GM21447 (cell line): ENCODE data around the gene USH1G.
"Not testable (repeated sequence)": the region's sequence is repeated elsewhere in the genome, so short reads cannot be mapped to it uniquely, and the experiment has no call there.

Experiments
- ATAC-seq: cut with Tn5 transposase; IDR thresholded peaks from one replicate; pipeline ENCODE4 v1.9.1; 2021; ENCODE audit not compliant: unreplicated experiment

Gene USH1G

DNA sequence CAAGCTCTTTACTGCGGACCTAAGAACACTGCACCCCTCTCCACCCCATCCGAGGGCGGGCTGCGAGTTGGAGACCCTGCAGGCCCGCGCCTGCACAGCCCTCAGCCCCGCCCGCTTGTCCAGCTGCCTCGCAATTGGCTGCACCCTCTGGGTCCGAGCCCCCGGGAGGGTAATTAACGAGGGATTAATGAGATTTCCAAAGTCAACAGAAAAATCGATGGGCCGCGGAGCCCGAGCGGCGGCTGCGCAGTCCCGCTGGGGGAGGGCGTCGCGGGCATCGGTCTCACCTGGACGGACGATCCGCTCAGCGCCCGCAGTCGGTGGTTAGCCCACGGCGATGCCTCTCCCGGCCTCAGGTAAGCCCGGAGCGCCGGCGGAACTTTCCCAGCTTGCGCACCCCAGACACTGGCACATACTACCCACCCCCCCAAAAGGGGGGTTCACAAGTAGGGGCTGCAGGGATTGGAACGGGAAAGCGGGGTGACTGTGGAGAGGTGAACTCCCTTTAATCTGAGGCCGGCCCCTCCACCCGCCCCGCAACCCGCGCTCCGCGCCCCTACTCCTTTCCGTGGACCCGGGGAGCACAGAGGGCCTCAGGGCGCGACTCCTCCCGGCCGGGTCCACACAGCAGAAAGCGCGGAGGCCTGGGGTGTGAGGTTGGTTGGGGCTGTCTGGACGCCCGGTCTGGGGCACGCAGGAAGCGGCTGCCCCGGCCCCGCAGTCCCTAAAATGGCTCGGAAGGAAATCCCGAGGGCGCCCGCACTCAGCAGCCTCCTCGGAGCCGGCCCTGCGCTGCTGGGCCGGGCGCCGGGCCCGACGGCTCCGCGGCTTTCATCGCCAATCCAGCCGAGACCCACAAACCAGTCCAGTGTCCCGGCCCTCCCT is 12.8 kb upstream of the USH1G start, which contains the start of gene OTOP3:
OTOP3 (plus strand) TSS at position 314 of the 885 bp plus-strand sequence; CDS start at position 338, 24 bp downstream.
- no peak for ATAC-seq

DNA sequence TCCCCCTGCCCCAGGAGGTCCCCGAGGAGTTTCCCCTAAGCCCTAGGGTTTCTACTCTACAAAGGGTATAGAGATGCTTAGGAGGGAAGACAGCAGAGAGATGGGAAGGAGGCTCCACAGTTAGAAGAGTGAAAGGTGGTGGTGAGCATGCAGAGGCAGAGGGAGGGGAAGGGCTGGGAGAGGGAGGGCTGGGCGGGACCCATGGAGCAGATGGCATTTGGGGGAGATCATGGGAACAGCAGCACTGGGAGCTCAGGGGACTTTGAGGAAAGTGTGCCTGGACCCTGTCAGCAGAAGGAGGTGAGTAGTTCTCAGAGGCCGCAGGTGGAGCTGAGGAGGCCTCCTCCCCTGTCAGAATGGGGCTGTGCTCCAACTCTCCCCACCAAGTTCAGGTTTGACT is 12.0 kb upstream of the USH1G start:
- no peak for ATAC-seq

DNA sequence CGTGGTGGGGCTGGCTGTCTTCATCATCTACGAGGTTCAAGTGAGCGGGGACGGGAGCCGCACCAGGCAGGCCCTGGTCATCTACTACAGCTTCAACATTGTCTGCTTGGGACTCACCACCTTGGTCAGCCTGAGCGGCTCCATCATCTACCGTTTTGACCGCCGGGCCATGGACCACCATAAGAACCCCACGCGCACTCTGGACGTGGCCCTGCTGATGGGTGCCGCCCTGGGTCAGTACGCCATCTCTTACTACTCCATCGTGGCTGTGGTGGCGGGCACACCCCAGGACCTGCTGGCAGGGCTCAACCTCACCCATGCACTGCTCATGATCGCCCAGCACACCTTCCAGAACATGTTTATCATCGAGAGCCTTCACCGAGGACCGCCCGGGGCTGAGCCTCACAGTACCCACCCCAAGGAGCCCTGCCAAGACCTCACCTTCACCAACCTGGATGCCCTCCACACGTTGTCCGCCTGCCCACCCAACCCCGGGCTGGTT is 7.5 kb upstream of the USH1G start:
- ATAC-seq, result no peak

DNA sequence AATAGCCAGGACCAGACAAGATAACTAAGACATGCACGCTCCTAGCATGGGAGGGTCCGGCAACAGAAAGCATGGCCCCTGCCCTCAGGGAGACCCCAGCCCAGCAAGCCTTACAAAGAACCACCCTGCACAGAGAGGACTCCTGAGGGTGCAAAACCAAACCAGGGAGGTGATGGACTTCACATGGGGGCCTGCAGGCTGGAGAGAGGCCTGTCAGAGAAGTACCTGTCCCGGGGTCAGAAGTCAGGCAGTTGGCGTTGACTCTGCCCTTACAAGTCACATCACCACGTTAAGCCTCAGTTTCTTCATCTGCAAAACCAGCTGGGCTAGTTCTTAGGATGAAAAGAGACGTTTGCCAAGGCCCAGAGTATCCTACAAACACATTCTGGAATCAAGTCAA is 5.7 kb upstream of the USH1G start:
- no peak for ATAC-seq

DNA sequence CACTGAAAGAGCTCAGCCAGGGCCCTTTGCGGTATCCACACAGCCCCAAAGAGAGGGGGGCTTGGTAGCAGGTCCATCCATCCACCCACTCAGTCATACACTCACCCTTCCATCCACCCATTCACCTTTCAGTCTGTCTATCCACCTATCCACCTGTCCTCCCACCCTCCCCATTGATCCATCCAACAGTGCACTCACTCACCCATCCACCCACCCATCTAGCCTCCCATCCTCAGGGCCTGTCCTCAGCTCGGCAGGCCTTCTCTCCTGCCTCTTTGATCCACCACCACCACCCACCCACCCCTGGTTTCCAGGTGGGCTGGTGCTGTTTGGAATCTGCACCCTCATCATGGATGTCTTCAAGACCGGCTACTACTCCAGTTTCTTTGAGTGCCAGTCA is 2.2 kb upstream of the USH1G start:
- ATAC-seq, result no peak

DNA sequence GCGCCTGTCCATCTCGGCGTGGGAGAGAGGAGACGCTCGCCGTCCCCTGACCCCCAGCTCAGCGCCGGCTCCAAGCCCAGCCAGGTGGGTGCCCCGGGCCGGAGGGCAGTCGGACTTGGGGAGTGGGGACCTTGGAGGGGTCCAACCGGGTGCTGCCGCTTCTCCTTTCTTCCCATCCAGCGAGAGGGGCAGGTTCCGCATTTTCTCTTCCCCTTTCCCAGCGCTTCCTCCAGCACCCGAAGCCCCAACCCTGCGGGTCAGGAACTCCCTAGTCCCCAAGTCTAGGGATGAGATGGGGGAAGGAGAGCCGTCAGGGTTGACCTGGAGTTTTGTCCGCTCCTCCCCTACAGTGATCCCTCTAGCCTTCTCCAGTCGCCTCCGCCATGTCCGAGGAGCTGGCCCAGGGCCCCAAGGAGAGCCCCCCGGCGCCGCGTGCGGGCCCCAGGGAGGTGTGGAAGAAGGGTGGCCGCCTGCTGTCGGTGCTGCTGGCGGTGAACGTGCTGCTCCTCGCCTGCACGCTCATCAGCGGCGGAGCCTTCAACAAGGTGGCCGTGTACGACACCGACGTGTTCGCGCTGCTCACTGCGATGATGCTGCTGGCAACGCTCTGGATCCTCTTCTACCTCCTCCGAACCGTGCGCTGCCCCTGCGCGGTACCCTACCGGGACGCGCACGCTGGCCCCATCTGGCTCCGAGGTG is 1.3 kb upstream of the USH1G start, which contains the start of gene OTOP2:
OTOP2 (plus strand) TSS at position 24 of the 699 bp plus-strand sequence; CDS start at position 384, 360 bp downstream.
- no peak for ATAC-seq

DNA sequence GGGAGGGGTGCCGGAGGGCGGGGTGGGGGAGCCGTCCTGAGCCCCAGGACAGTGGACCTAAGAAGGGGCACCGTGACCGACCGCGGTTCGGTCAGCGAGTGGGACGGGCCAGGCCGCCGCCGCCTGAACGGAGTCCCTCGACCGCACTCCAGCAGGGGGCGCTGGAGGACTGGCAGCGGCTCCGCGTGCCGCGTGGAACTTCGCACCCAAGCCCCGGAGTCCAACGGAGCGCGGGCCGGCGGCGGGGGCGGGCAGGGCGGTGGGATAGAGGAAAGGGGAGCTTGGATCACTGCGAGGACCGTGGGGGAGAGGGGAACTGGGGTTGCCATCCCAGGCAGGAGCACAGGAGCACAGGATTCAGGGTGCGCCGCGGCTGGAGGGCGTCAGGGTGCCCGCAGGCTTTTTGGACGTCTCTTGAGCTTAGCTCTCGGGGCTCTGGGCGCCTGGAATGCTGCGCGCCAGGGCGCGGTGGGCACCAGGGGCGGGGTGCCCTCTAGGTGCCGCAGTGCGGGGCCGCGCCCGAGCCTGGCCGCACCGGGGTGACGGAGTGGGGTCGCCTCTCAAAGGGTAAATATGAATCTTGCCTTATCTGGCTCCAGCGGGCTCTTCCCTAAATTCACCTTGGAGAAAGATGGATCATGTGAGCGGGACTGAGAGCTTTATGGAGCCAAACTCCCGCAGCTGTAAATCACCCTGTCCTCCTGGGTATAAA is 639 bp upstream of the USH1G start:
- no peak for ATAC-seq

DNA sequence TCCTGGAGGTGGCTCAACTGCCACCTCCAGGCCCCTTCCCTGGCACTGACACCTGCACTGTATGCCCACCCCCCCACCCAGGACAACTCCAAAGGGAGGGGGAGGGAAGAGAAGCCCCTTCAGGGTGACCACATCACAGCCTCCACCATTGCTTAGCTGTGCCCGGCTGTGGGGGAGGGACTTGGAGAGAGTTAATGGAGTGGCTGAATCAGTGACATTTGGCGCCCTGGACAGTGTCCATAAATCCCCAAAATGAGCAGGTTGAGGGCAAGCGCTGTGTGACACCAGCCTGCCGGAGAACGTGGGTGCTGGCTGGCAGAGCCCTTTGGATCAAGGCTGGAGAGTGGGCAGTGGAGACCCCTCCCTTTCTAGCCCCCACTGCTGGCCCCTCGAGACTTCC is 883 bp downstream of the USH1G start:
- ATAC-seq, result no peak

DNA sequence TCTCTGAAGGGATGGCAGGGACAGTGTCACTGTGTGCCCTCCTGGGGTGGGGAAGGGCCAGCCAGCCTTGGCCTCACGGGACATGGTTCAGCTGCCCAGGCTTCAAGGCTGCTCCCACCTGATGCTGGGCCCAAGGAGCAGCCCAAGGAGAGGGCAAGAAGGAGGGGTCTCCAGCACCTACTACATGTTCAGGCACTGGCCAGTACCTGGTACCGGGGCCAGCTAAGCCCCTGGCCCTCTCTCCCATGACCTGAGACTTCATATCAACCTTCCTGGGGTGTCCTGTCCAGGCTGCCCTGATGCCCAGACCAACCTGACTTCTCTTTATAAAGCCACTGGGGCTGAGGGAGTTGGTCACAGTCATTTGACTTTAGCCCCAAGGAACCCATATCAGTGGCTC is 1.3 kb downstream of the USH1G start:
- ATAC-seq, result no peak

DNA sequence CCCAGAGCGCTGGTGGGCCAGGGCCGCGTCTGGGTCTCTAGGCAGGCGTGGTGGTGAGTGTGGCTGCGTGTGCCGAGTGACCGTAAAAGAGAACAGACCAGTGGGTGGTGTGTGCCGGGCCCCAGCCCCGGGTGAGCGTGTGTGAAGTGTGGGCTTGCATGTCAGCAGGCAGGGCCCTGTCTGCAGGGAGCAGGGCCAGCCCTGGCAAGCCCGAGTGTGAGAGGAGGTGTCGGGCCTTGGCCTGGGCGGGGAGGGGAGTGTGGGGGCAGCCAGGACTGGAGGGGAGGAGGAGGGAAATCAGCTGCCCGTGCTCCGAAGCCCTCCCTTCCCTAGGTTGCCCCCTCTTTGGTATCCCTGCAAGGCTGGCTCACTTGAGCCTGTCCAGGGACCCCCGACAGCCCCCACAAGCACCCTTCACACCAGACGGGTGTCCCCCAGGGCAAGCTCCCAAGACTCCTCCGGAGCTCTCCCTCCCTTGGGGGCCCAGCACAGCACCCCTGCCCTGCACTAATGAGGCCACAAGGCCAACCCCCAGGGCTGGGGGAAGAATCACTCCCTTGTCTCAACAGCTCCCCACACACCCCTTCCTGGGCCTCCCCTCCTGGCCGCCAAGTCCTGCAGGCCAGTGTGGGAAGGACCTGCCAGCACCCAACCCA is 1.9 kb downstream of the USH1G start:
- no peak for ATAC-seq

DNA sequence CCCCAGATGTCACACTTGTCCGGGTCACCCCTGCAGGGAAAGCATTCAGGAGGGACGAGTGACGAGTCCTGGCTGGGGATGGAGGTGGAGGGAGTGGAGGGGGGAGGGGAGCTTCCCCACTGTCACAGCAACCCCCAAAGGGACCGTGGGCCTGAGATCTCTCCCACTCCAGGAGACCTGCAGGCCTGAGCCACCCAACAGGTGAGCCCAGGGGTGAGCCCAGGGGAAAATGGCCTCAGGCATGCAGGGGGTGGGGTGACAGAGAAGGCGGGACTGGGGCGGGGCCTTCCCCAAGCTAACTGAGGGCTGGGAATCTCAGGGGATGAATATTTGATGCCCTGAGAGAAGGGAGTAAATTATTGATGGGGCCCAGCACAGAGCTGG is 2.4 kb downstream of the USH1G start:
- ATAC-seq, result no peak

DNA sequence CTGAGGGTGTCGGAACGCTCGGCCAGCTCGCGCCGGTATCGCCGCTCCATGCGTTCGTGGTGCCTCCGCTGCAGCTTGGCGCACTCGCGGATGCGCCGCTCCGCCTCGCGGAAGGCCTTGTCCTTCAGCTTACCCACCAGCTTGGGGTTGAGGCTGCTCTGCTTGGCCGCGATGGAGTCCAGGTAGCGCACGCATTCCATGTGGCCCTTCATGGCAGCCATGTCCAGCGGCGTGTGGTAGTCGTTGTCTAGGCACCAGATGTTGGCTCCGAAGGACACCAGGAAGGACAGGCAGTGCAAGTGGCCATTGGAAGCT is 2.8 kb downstream of the USH1G start:
- ATAC-seq, result no peak

DNA sequence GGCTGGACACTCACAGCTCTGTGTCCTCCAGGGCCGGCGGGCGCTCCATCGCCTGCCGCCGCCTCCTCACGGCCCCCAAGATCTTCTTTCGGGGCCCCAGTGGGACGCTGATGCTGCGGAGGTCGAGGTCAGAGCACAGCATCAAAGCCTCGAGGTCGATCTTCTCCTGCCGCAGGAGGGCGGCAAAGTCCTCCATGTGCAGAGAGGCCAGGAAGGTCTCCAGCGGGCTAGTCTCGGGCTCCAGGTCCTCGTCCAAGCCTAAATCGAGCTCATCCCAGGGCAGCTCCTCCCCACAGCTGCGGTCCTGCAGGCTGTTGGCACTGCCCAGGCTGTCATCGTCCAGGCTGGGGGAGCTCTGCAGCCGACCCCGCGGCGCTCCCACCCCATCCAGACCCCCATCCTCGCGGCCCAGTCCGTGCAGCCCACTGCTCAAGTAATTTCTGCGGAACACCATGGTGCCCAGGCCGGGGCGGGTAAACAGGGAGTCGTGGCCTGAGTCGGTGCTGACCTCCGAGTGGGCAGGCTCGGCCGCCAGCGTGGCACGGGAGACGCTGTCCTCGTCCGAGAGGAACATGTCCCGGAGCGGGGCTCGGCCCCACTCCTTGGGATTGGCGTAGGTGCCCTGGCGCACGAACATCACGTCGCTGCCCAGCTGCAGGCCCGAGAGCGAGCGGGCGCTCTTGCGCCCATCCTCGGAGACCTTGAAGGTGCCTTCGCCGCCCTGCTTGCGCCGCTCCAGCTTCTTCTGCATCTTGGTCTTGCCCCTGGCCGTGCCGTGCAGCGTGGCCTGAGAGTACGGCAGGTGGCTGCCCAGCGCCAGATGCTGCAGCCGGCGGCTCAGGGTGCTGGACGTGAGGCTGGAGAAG is 3.4 kb downstream of the USH1G start:
- ATAC-seq, result no peak

DNA sequence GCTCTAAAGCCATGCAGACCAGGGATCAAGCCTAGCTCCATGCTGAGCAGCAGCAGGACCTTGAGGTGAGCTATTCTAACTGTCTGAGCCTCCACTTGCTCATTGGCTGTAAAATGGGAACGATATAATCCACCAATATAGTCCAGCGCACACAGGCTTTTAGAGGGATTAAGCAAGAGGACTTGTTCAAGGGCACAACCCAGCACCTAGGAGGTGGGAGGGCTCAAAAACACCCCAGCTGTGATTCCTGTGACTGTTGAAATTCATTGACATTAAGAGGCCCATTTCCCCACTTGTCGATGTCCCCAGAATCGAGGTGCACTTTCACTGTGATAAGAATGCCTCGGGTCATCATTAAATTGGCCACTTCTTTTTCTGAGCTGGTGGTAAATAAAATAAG is 4.1 kb downstream of the USH1G start:
- ATAC-seq, result no peak

DNA sequence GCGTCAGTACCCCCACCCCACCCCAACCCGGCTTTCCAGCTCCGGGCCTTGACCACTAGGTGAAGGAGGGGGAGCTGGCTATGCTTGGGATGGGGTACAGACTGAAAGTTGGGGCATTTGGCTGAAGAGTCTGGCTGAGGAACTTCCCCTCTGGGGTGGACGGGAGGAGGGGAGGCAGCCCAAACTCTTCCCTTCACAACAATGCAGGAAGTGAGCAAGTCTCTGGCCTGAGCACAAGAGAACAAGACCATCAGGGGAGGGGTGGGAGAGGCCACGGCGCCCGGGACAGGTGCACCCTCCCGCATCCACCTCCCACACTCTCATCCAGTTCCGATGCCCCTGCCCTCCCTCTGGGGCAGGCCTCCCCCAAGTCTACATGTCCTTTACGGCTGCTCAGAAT is 5.6 kb downstream of the USH1G start:
- ATAC-seq, result no peak

DNA sequence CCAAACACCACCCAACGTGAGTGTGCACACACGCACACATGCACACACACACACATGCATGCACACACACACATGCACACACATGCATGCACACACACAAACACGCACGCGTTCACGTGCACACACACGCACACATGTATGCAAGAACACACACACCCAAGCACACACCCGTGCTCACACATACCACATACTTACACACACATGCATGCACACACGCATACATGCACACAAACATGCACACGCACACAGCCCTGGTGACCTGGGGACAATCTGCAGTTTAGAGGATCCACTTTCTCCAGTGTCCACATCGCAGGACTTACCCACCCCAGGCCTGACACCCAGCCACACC is 6.2 kb downstream of the USH1G start:
- ATAC-seq, result no peak

DNA sequence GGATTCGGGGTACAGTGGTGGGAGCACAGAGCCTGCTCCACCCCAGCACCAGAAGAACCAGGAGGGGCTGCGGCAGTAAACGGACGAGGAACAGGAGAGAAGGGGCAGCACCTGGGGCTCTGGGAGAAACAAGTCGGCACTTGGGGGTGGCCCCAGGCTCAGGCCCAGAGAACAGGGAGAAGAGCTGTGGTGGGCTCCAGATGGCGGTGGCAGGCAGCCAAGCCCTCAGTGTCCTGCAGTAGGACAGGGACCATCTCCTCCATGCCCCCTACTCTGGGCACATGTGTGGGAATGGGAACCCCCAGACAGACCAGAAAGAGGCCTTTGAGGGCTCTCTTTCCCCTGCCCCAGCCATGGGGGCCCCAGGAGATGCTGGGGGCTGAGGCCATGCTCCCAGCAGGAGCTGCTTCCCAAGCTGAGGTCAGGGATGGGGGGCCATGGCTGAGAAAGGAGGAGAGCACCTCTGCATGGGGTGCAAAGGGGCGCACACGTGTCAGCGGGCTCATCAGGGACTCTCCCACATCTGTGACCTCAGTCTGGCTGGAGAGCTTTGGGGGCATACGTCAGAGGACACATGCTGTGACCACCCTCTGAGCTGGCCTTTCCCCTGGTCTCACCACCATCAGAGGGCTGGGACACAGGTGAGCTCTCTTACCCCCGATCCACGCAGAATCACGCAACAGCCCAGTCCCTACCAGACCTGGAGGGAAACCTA is 6.8 kb downstream of the USH1G start:
- no peak for ATAC-seq

DNA sequence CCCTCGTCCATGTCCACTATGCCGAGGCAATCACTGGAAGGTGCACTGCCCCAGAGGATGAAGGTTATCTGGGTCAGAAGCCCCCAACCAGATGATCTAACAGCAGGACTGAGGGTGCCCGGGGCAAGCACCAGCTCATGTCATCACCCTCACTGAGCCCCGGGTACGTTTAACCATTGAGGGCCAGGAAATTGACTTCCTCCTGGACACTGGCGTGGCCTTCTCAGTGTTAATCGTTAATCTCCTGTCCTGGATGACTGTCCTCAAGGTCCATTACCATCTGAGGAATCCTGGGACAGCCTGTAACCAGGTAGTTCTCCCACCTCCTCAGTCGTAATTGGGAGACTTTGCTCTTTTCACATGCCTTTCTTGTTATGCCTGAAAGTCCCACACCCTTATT is 11.6 kb downstream of the USH1G start:
- ATAC-seq, result not testable (repeated sequence)

DNA sequence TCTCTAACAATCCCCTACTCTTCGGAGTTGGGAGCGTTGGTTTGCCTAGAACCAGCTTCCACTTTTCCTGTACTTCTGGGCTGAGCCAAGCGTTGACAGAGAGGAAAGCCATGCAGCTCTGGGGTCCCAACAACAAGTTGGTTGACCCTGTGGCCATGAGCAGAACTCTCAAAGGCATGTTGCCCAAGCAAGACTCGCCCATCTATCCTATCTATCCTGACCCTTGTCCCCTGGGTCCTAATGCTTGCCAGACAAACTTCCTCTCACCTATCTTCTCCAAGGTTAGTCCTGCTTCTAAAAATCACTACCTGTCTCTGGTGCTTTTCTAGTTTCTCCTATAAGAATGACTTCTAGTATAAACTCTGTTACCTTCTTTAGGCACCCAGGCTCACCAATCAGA is 14.0 kb downstream of the USH1G start:
- ATAC-seq, result not testable (repeated sequence)

DNA sequence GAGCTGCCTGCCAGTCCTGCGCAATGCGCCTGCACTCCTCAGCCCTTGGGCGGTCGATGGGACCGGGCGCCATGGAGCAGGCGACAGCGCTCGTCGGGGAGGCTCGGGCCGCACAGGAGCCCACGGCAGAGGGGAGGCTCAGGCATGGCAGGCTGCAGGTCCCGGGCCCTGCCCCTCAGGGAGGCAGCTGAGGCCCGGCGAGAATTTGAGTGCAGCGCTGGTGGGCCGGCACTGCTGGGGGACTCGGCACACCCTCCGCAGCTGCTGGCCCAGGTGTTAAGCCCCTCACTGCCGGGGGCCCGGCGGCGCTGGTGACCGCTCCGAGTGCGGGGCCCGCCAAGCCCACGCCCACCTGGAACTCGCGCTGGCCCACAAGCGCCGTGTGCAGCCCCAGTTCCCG is 16.0 kb downstream of the USH1G start:
- no peak for ATAC-seq
